HepG2 (cell line): ENCODE data around the gene C5orf52. TPM values are rescaled to one million over a fixed set of nuclear protein-coding genes. Genes with fewer than 3 reads are reported as not detected.
"Not testable (repeated sequence)": the region's sequence is repeated elsewhere in the genome, so short reads cannot be mapped to it uniquely, and the experiment has no call there.

Experiments used
- ATAC-seq: fragments of 200-7000 bp; cut with Tn5 transposase; 3 replicates; pipeline ENCODE4 v1.9.1; 2020; ENCODE audit warnings: mild to moderate bottlenecking, moderate library complexity
- BruUV-seq: library from RNA; stranded (reverse); fragments of 400-500 nt; replicated peaks from 2 replicates; lab custom pipeline; 2021; lab: Mats Ljungman, UMichigan
- CTCF ChIA-PET: fragments of 300-600 bp; formaldehyde crosslinking; extraction: SDS; loops from one replicate; lab custom pipeline; 2021; ENCODE audit warnings: low total read pairs, inconsistent platforms, low intra/inter-chr PET ratio; lab: Yijun Ruan, JAX
- POLR2A ChIA-PET: fragments of 350-600 bp; sonication (Branson Sonifier 250); formaldehyde crosslinking; loops from one replicate; lab custom pipeline; 2020; ENCODE audit warnings: antibody characterized with exemption, inconsistent platforms; lab: Yijun Ruan, JAX
- DNase-seq: peaks from one replicate; pipeline ENCODE4 v3.0.0-alpha.2; 2015; ENCODE audit warnings: low spot score
- FAIRE-seq: peaks from 3 replicates; lab custom pipeline; 2011; peaks lifted over from hg19 to GRCh38; lab: Jason Lieb, UNC
- H2AFZ ChIP-seq: one replicate; pipeline ENCODE4 v1.6.1; 2011; ENCODE audit warnings: low read length, inconsistent platforms
- H3K27ac ChIP-seq: fragments of 300-600 bp; 3 replicates; pipeline ENCODE4 v1.8.0; 2011; ENCODE audit warnings: mixed run types, mild to moderate bottlenecking, mixed read lengths, low read length, inconsistent platforms; ENCODE audit not compliant: insufficient read depth; ENCODE audit errors: extremely low read length
- H3K27me3 ChIP-seq, 2 experiments: fragments of 200-600 bp in 1 of 2; 2 replicates in 1 of 2; 3 replicates in 1 of 2; pipeline versions ENCODE4 v1.6.0 to v1.8.0; 2011; ENCODE audit warnings: low read length in 2 of 2, mild to moderate bottlenecking in 2 of 2, moderate library complexity in 2 of 2, inconsistent platforms in 1 of 2; ENCODE audit not compliant: insufficient read depth in 2 of 2, control insufficient read depth in 1 of 2
- H3K36me3 ChIP-seq, 2 experiments: fragments of 200-600 bp in 1 of 2; replicated peaks in 1 of 2; 2 replicates in 1 of 2; 3 replicates in 1 of 2; pipeline versions ENCODE4 v1.5.1 to v1.8.0; 2011; ENCODE audit warnings: low read length in 2 of 2, inconsistent platforms in 1 of 2; ENCODE audit not compliant: insufficient read depth in 2 of 2, control insufficient read depth in 1 of 2
- H3K4me1 ChIP-seq: 2 replicates; pipeline ENCODE4 v1.5.1; 2012; ENCODE audit warnings: low read length, inconsistent platforms; ENCODE audit not compliant: insufficient read depth
- H3K4me2 ChIP-seq: 2 replicates; pipeline ENCODE4 v1.6.0; 2011; ENCODE audit warnings: low read depth, low read length, inconsistent platforms
- H3K4me3 ChIP-seq, 3 experiments: fragments of 200-600 bp in 1 of 3; sonication (generic), shearing (Covaris generic) in 1 of 3; replicated peaks in 1 of 3; 2 replicates each; pipeline ENCODE4 v1.5.1; 2011 to 2016; ENCODE audit warnings: low read length in 3 of 3, inconsistent platforms in 2 of 3, low read depth in 2 of 3, mild to moderate bottlenecking in 2 of 3, control low read depth in 1 of 3, mixed read lengths in 1 of 3; ENCODE audit not compliant: insufficient read depth in 1 of 3
- H3K79me2 ChIP-seq: one replicate; pipeline ENCODE4 v1.6.1; 2011; ENCODE audit warnings: low read length, inconsistent platforms; ENCODE audit not compliant: insufficient read depth
- H3K9ac ChIP-seq: 2 replicates; pipeline ENCODE4 v1.6.0; 2011; ENCODE audit warnings: mild to moderate bottlenecking, low read depth, low read length, inconsistent platforms; ENCODE audit not compliant: insufficient read depth
- H3K9me3 ChIP-seq: 2 replicates; pipeline ENCODE4 v1.5.1; 2012; ENCODE audit warnings: mild to moderate bottlenecking, low read length
- H4K20me1 ChIP-seq: 2 replicates; pipeline ENCODE4 v1.6.0; 2011; ENCODE audit warnings: inconsistent platforms, mild to moderate bottlenecking, low read length, moderate library complexity; ENCODE audit not compliant: insufficient read depth
- ESRRA ChIP-seq: sonication (generic); formaldehyde crosslinking; IDR thresholded peaks from 2 replicates; pipeline ENCODE4 v1.5.1; 2020; ENCODE audit warnings: mild to moderate bottlenecking, low read depth, missing genetic modification reagents
- NR2F1 ChIP-seq, 2 experiments: fragments of 450-650 bp in 1 of 2; formaldehyde crosslinking in 1 of 2; IDR thresholded peaks; 2 replicates each; pipeline versions ENCODE4 v1.5.0 to v1.6.1; 2016 to 2020; ENCODE audit warnings: mild to moderate bottlenecking in 1 of 2, missing compliant biosample characterization in 1 of 2, missing genetic modification reagents in 1 of 2, moderate library complexity in 1 of 2
- NR2F6 ChIP-seq, 2 experiments: IDR thresholded peaks; 2 replicates each; pipeline ENCODE4 v1.6.1; 2016; ENCODE audit warnings: antibody characterized with exemption in 1 of 2, mild to moderate bottlenecking in 1 of 2
- ZMYM3 ChIP-seq: sonication (generic); formaldehyde crosslinking; IDR thresholded peaks from 2 replicates; pipeline ENCODE4 v1.5.1; 2020; ENCODE audit warnings: mild to moderate bottlenecking, missing genetic modification reagents
- WGBS: methylation state at CpG from one replicate; pipeline ENCODE4 v1.1.6; 2017; ENCODE audit warnings: low lambda C conversion rate; 5-methylcytosine and 5-hydroxymethylcytosine counted together
- in situ Hi-C: cut with HindIII; loops from 2 replicates; pipeline ENCODE4 v1.10.0; 2017; ENCODE audit warnings: low pct_unique_long_range_greater_than_20kb; ENCODE audit not compliant: extremely low pct_ligation_motif_present
- intact Hi-C: fragments of 100-400 bp; cut with micrococcal nuclease; formaldehyde crosslinking; loops from one replicate; pipeline ENCODE4 v1.10.0; 2022; ENCODE audit not compliant: unreplicated experiment
- polyA plus RNA-seq, 8 experiments: library from polyadenylated mRNA; depleted of rRNA in 3 of 8; stranded (reverse) in 7 of 8; unstranded in 1 of 8; fragments of >200 nt; fragmentation: Illumina TruSeq in 4 of 8; extraction: Trizol in 4 of 8; gene quantifications; 2 replicates each; pipeline versions ENCODE4 v1.2.1 to v1.2.3, GENCODE V29; 2011 to 2016; ENCODE audit warnings: low read depth in 4 of 8, missing spikeins in 1 of 8, mixed read lengths in 1 of 8; ENCODE audit not compliant: insufficient read depth in 1 of 8
- total RNA-seq, 5 experiments: library from RNA; depleted of rRNA; stranded (reverse); fragments of >200 nt; fragmentation: Illumina TruSeq; extraction: Trizol; gene quantifications; 2 replicates each; pipeline ENCODE4 v1.2.3, GENCODE V29; 2016; ENCODE audit warnings: low read depth in 1 of 5
- TF ChIP-seq, protein P1 (sequence below): sonication (generic); formaldehyde crosslinking; IDR thresholded peaks from 2 replicates; pipeline ENCODE4 v1.4.0; 2020; ENCODE audit warnings: missing genetic modification reagents, mild to moderate bottlenecking, borderline replicate concordance

C5orf52 gene
- total and polyA plus RNA-seq, 2 of the 13 experiments (the other 11 are each of a cell fraction or from before 2014, with no cell fraction given): not detected

GRCh38 chr5:157696154-157696553 lies 24.8 kb downstream of the C5orf52 start:
- 0 out of 2 replicates have a peak, but pooled peaks have one; percentile 11 for TF ChIP-seq ZMYM3 (CRISPR knock-in tag)
- TF ChIP-seq, protein P1, sequence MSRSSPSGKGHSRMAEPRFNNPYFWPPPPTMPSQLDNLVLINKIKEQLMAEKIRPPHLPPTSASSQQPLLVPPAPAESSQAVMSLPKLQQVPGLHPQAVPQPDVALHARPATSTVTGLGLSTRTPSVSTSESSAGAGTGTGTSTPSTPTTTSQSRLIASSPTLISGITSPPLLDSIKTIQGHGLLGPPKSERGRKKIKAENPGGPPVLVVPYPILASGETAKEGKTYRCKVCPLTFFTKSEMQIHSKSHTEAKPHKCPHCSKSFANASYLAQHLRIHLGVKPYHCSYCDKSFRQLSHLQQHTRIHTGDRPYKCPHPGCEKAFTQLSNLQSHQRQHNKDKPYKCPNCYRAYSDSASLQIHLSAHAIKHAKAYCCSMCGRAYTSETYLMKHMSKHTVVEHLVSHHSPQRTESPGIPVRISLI (CRISPR knock-in tag): peak; percentile 52; the same call in 1 of the 2 replicates
- TF ChIP-seq NR2F1 (CRISPR knock-in tag; IDR thresholded peaks at IDR 0.05): peak in 1 of 2 experiments; percentile 42; a peak in 1 of 4 replicates
- CTCF ChIA-PET; H3K27ac ChIP-seq; TF ChIP-seq NR2F6 (IDR thresholded peaks at IDR 0.05): not testable (repeated sequence)
- TF ChIP-seq NR2F6 (CRISPR knock-in tag; IDR thresholded peaks at IDR 0.05): peak; percentile 32; the same call in 1 of the 2 replicates
- peak; percentile 90 for TF ChIP-seq ESRRA (CRISPR knock-in tag)

DNA sequence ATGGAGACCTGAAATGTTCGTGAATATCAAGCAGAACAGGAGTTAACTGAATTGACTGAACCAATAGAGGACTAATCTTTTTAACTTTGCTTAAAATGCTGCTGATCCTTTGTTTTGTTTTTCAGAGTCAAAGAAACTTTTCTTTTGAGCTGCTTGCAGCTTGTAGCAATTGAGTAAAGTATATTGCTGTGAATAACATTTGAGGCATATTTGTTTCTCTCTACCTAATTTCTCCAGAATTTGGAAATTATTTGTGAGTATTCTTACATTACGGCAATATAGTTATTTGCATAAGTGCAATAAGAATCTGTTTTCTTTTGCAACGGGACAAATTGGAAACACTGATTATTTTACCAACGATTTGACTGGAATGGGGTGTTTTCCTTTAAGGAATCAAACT lies 27.3 kb downstream of the C5orf52 start:
- H4K20me1 ChIP-seq: not testable (repeated sequence)

More at GRCh38 chr5:157696154-157696553, 24.8 kb downstream of the C5orf52 start:
- Histone ChIP-seq H3K4me1 (peaks cover 15% of the 10 kb centered on the region; the same call in 1 of the 2 replicates), H3K9me3 (peaks cover 16% of the 10 kb centered on the region; the same call in 1 of the 2 replicates), H2AFZ (peak overlapping the region; percentile 2)
- H4K20me1 ChIP-seq, H3K4me2 ChIP-seq, DNase-seq, POLR2A ChIA-PET, FAIRE-seq, in situ Hi-C loops, intact Hi-C loops, H3K9ac ChIP-seq, H3K27me3 ChIP-seq, H3K4me3 ChIP-seq, BruUV-seq, H3K79me2 ChIP-seq, H3K36me3 ChIP-seq: not testable (repeated sequence)
- WGBS: 24% methylated on average over 3 of the region's 3 CpGs
- peak; percentile 41; the same call in 2 of the 3 replicates for ATAC-seq

More for the DNA sequence above, 27.3 kb downstream of the C5orf52 start:
- intact Hi-C loops, H3K79me2 ChIP-seq, H3K4me3 ChIP-seq, H3K9ac ChIP-seq, FAIRE-seq, H3K4me2 ChIP-seq, POLR2A ChIA-PET, H3K36me3 ChIP-seq, DNase-seq, H3K27ac ChIP-seq, H3K27me3 ChIP-seq, in situ Hi-C loops, CTCF ChIA-PET, ATAC-seq, H2AFZ ChIP-seq, BruUV-seq: not testable (repeated sequence)
- 17% methylated on average over 4 of the region's 4 CpGs for WGBS
- Histone ChIP-seq H3K9me3 (peaks cover 16% of the 10 kb centered on the region; the same call in 1 of the 2 replicates), H3K4me1 (peaks cover 15% of the 10 kb centered on the region; the same call in 1 of the 2 replicates)
